B cell (primary cell): Measurements from ENCODE around the gene DDAH1.

Experiments
- EZH2 ChIP-seq: IDR thresholded peaks from 2 replicates; pipeline ENCODE4 v1.6.1; 2012; ENCODE audit warnings: borderline replicate concordance, low read depth, mild to moderate bottlenecking, moderate library complexity, low read length; ENCODE audit not compliant: insufficient read depth, poor library complexity, severe bottlenecking
- TF ChIP-seq, protein P1 (sequence below): fragments of 200-600 bp; IDR thresholded peaks from one replicate; pipeline ENCODE4 v1.8.0; 2022; ENCODE audit warnings: antibody characterized with exemption, mild to moderate bottlenecking

DNA sequence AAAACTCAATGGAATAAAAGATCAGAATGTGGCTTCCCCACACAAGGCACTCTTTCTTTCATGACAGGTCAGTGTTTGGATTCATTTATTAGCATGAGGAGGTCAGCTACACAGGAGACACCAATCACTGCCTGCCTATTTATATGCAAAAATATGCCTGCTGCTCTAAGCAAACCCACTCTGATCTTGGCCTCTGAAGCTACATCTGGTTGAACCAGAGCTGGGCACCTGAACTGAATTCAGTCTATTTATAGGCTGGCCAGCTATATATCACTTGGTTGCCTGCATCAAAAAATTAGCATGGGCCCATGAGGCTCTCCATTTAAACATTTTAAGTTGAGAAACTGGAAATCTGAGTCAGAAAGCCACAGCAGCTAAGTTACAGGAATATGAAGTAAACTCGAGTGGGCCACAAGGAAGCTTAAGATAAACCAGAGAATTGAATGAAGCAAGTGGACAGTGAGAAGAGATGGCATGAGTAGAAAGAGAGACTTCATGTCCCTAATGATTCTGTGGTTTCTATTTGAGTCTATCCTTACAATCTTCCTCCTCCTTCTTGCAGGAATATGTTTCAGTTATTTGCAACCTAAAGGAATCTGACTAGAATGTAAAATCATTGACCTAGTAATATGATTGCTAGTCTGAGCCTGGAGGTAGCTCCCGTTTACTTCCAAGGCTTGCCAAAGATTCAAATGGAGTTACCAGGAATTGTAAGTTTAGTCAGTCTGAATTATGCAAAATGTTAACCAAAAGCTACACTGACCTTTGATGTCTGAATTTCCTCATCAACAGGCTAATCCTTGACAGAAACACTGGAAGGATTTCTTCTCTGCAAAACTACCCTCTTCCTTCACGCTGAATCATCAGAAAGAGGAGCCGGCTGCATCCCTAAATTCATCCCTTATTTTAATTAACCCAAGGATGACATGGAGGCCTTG lies 17.7 kb downstream of the DDAH1 start:
- TF ChIP-seq, protein P1, sequence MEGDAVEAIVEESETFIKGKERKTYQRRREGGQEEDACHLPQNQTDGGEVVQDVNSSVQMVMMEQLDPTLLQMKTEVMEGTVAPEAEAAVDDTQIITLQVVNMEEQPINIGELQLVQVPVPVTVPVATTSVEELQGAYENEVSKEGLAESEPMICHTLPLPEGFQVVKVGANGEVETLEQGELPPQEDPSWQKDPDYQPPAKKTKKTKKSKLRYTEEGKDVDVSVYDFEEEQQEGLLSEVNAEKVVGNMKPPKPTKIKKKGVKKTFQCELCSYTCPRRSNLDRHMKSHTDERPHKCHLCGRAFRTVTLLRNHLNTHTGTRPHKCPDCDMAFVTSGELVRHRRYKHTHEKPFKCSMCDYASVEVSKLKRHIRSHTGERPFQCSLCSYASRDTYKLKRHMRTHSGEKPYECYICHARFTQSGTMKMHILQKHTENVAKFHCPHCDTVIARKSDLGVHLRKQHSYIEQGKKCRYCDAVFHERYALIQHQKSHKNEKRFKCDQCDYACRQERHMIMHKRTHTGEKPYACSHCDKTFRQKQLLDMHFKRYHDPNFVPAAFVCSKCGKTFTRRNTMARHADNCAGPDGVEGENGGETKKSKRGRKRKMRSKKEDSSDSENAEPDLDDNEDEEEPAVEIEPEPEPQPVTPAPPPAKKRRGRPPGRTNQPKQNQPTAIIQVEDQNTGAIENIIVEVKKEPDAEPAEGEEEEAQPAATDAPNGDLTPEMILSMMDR: no peak
- no peak for TF ChIP-seq EZH2
